HG02973 (cell line): Measurements from ENCODE around the gene ACP3.
"Not testable (repeated sequence)": the region's sequence is repeated elsewhere in the genome, so short reads cannot be mapped to it uniquely, and the experiment has no call there.

Experiments used
- ATAC-seq: cut with Tn5 transposase; IDR thresholded peaks from one replicate; pipeline ENCODE4 v1.9.1; 2021; ENCODE audit warnings: moderate library complexity; ENCODE audit not compliant: unreplicated experiment

Gene ACP3, protein sequence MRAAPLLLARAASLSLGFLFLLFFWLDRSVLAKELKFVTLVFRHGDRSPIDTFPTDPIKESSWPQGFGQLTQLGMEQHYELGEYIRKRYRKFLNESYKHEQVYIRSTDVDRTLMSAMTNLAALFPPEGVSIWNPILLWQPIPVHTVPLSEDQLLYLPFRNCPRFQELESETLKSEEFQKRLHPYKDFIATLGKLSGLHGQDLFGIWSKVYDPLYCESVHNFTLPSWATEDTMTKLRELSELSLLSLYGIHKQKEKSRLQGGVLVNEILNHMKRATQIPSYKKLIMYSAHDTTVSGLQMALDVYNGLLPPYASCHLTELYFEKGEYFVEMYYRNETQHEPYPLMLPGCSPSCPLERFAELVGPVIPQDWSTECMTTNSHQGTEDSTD

GRCh38 chr3:132317229-132317948, at the start of gene ACP3:
TSS of gene ACP3 (plus strand) at chr3:132317407. CDS start at chr3:132317457, 50 bp downstream.
- ATAC-seq, result no peak

DNA sequence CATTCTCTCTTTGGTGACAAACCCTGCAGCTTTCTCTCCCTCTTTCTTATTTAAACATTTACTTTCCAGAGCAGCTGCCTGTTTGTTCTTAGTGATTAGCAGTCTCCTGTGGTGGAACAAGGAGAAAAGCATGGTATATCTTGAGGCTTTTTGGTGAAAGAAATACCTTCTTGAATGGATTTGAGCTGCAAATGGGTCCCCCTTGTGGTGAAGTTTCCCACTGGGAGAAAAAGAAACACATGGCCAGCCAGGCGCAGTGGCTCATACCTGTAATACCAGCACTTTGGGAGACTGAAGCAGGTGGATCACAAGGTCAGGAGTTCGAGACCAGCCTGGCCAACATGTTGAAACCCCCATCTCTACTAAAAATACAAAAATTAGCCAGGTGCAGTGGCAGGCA, 48.3 kb upstream of the ACP3 start:
- ATAC-seq, result no peak

DNA sequence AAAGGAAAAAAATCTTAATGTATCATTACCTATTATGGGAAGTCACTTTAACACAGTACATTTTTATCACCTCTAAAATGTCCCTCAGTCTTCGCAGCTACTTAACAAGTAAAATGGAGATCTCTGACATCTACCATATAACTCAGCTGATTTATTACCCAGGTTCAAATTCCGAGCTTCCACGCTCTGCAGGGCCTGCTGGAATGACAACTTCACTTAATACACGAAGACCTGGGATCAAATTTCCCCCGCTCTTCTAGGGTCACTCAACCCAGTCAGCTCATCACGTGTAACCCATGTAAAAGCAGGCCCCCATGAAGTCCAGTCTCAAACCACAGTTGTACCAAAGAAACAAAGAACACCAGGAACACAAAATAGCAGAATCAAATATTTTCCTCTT, 44.2 kb upstream of the ACP3 start:
- no peak for ATAC-seq

DNA sequence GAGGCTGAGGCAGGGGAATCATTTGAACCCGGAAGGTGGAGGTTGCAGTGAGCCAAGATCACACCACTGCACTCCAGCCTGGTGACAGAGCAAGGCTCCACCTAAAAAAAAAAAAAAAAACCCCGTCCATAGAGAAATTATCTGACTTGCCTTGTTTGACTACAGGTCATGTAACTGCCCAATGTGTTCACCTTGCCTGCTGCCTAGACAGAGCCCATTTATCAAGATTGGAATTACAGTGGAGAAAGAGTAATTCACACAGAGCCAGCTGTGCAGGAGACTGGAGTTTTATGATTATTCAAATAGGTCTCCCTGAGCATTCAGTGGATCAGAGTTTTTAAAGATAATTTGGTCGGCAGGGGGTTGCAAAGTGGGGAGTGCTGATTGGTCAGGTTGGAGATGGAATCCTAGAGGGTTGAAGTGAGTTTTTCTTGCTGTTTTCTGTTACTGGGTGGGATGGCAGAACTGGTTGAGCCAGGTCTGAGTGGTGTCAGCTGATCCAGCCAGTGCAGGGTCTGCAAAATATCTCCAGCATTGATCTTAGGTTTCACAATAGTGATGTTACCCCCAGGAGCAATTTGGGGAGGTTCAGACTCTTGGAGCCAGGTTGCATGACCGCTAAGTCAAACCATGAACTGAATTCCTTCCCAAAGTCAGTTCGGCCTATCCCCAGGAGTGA, 40.8 kb upstream of the ACP3 start:
- no peak for ATAC-seq

GRCh38 chr3:132279030-132279429, 38.2 kb upstream of the ACP3 start:
- ATAC-seq, result no peak

- ATAC-seq, result no peak
These were observed 33.8 kb upstream of the ACP3 start for GRCh38 chr3:132283440-132283839.

GRCh38 chr3:132283916-132284405, 33.2 kb upstream of the ACP3 start:
- ATAC-seq, result no peak

DNA sequence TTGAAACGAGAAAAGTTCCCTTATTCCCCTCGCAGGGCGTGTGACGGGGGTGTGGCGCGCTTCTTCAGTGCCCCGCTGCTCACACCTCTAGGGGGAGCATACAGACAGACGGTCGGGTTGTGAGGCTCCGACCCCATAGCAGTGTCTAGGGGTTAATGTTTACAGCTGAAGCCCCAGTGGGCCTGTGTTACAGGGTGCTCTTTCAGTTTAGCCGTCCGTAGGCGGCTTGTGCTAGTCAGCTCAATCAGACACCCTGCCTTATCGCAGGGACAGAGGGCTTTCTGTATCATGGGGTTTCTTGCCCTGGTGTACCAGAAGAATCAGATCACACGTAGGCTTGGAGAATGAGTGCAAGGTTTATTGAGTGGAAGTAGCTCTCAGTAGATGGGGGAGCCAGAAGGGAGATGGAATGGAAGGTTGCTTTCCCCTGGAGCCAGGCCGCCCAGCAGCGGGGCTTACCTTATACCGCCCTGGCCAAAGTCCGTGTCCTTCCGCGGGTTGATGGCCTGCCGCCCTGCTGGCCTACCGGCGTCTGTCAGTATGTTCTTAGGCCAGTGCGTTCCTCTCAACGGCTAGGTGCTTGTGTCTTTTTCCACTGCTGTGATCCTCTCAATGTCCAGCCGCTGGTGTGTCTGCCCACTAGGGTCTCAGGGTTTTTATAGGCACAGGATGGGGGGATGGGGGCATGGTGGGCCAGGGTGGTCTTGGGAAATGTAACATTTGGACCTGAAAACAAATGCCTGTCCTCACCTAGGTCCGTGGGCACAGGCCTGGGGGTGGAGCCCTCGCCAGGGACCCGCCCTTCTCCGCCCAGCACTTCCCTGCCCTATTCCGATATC, 32.2 kb upstream of the ACP3 start:
- ATAC-seq, result no peak

GRCh38 chr3:132285620-132285945, 31.6 kb upstream of the ACP3 start:
- ATAC-seq, result no peak

GRCh38 chr3:132286035-132286434, 31.2 kb upstream of the ACP3 start:
- no peak for ATAC-seq

DNA sequence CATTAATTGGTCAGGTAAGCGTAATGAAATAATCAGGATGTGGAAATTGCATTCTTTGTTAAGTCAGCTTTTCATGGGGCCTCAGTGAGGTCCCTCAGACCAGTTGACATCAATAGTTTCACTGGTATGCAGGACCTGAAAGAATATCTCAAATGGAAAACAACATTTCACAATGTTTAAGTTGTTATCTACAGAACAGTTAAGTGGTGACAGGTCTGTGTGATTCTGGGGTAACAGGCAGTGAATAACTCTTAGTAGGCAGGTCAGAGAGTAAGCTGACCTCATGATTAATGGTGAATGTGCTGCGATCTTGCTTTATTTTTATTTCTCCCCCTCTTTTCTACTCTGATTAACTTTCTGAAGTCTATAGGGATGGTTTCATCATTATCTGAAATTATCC, 28.9 kb upstream of the ACP3 start:
- no peak for ATAC-seq

DNA sequence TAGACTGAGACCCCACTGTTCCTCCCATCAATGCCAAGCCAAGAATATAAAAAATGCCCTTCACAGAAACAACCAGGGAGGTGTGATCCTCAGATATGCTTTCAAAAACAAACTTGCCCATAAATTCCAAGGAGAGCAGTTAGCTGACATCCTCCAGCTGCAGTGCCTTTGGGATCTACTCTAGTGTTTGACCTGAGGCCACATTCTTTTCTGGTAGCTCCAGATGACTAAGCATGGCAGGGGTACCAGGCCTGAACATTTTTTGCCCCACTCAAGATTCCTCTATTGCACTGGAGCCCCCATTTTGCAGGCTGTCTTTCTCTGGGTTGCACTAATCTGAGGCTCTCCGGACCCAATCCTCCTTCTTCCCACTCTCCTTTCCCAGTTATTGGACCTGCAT, 27.9 kb upstream of the ACP3 start:
- no peak for ATAC-seq

- ATAC-seq, result no peak
These were observed 26.4 kb upstream of the ACP3 start for GRCh38 chr3:132290833-132291232.

DNA sequence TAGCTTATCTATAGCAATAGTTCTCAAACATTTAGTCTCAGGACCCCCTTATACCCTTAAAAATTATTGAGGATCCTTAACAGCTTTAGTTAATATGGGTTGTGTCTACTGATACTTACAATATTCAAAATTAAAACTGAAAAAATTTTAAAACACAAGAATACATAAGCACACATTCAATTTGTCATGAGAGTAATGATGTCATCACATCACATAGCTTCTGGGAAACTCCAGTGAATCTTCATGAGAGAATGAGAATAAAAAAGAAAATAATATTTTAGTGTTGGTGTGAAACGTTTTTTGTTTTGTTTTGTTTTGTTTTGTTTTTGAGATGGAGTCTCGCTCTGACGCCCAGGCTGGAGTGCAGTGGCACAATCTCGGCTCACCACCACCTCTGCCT, 25.2 kb upstream of the ACP3 start:
- ATAC-seq, result no peak

DNA sequence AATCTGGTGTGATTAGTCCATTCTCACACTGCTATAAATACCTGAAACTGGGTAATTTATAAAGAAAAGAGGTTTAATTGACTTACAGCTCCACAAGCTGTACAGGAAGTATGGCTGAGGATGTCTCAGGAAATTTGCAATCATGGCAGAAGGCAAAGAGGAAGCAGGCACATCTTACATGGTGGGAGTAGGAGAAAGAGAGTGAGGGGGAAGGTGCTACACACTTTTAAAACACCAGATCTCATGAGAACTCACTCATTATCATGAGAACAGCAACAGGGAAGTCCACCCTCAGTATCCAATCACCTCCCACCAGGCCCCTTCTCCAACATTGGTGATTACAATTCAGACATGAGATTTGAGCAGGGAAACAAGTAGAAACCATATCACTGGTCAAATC, 24.0 kb upstream of the ACP3 start:
- no peak for ATAC-seq

- no peak for ATAC-seq
These were observed 22.3 kb upstream of the ACP3 start for GRCh38 chr3:132294906-132295305.

DNA sequence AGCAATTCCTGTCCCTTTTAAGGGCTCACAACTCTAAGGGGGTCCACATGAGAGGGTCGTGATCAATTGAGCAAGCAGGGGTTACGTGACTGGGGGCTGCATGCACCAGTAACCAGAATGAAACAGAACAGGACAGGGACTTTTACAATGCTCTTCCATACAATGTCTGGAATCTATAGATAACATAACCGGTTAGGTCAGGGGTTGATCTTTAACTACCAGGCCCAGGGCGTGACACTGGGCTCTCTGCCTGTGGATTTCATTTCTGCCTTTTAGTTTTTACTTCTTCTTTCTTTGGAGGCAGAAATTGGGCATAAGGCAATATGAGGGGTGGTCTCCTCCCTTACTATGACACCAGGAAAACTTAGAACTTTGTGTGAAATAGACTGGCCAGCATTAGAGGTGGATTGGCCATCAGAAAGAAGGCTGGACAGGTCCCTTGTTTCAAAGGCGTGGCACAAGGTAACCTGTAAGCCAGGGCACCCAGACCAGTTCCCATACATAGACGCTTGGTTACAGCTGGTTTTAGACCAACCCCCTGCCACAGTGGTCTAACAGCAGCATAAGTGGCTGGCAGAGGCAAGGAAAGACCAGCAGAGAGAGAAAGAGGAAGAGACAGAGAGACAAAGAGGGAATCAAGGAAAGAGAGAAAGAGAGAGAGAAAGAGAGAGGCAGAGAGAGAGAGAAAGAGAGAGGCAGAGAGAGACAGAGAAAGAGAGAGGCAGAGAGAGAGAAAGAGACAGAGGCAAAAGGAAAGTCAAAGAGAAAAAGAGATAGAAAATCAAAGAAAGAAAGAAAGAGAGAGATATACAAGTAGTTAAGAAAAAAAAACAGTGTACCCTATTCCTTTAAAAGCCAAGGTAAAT, 13.6 kb upstream of the ACP3 start:
- ATAC-seq, result not testable (repeated sequence)

DNA sequence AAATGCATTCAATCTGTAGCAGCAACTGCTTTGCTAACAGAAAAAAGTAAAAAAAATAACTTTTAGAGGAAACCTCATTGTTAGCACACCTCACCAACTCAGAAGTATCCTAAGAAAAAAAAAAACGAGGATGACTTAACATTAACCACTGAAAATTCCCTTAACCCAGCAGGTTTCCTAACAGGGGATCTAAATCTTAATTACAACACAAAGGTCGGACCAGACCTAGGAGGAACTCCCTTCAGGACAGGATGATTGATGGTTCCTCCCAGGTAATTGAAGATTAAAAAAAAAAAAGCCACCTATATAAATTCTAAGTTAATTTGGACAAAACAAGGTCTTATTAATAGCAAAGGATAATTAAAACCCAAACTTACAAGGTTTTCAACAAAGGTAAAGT, 12.9 kb upstream of the ACP3 start:
- not testable (repeated sequence) for ATAC-seq

GRCh38 chr3:132310057-132310456, 7.2 kb upstream of the ACP3 start:
- ATAC-seq, result not testable (repeated sequence)

- no peak for ATAC-seq
These were observed 5.9 kb upstream of the ACP3 start for GRCh38 chr3:132311316-132311715.
